VCaP (cell line): ENCODE measurements around the gene NMNAT2.

ENCODE experiments used
- H3K27ac ChIP-seq: fragments of 450-650 bp; 2 replicates; pipeline ENCODE4 v1.5.1; 2017
- TF ChIP-seq, protein P1 (sequence below): fragments of 450-650 bp; conservative IDR thresholded peaks from 2 replicates; pipeline ENCODE4 v1.5.1; 2017; ENCODE audit warnings: mild to moderate bottlenecking, moderate library complexity

NMNAT2 gene

DNA sequence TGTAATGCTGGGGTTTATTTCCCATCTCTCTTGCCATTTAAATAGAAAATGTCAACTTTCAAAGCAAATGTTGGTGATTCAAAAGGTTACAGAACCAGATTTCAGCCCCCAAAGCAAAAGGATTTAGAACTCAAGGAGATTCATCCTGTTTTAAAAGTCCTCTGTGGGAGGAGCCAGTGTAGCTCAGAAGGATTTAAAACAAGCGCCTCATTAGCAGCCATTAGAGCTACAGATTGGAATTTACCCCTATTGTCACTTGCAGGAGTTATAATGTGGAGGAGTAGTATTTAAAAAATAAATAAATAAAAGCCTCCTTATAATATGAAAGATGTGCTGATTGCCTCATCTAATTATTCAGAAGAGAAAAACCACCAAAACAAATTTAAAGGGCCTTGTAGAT is 124.3 kb downstream of the NMNAT2 start:
- H3K27ac ChIP-seq: no peak overlapping the region
- TF ChIP-seq, protein P1, sequence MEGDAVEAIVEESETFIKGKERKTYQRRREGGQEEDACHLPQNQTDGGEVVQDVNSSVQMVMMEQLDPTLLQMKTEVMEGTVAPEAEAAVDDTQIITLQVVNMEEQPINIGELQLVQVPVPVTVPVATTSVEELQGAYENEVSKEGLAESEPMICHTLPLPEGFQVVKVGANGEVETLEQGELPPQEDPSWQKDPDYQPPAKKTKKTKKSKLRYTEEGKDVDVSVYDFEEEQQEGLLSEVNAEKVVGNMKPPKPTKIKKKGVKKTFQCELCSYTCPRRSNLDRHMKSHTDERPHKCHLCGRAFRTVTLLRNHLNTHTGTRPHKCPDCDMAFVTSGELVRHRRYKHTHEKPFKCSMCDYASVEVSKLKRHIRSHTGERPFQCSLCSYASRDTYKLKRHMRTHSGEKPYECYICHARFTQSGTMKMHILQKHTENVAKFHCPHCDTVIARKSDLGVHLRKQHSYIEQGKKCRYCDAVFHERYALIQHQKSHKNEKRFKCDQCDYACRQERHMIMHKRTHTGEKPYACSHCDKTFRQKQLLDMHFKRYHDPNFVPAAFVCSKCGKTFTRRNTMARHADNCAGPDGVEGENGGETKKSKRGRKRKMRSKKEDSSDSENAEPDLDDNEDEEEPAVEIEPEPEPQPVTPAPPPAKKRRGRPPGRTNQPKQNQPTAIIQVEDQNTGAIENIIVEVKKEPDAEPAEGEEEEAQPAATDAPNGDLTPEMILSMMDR: no peak

DNA sequence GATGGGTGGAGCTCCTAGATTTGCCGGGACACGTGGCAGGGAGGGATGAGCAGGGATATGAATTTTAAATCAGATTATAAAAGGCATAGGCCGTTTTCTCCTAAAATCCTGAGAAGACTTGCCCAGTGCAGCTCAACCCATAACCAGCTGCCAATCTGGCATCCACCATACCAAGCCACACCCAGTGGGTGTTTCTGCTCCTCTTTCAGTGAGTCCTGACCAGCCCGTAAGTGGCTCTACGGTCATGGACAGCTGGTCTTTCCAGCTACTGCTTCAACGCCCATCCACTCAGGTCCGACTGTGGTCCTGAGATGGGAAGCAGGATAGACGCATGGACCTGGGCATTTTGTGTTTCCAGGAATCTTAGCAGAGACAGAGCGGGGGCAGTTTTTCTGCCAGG is 124.9 kb downstream of the NMNAT2 start:
- TF ChIP-seq, protein P1: no peak
- H3K27ac ChIP-seq: no peak overlapping the region

DNA sequence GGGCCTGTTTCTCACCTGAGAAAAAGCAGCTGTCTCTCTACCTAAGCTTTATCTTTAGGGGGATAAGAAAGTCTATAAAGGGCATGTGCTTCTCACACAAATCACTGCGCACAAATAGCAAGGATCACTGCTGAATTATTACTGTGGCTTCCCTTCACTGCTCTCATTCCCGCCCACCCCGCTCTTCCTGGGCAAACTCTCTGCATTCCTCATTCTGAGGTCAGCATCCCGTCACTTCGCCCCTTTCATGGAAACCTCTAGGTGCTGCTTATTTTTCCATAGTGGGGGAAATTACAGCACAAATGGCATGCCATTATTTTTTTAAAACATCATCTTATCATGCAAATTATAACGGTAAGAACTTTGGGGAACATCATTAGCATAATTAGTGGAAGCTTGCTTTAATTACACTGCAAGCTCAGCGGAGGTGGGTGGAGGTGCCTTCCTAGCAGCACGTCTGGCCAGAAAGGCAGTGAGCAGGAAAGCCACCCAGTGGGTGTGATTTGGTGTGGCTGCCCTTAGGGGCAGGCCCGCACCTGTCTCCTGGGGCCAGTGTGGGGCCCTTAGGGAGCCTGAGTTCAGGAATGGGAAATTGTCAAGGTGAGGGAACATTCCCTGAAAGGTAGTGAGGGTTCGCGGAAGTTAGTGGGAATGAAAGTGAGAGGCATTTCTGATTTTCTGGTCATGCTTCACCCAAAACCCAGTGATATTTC is 126.2 kb downstream of the NMNAT2 start:
- TF ChIP-seq, protein P1: no peak
- no peak overlapping the region for H3K27ac ChIP-seq

DNA sequence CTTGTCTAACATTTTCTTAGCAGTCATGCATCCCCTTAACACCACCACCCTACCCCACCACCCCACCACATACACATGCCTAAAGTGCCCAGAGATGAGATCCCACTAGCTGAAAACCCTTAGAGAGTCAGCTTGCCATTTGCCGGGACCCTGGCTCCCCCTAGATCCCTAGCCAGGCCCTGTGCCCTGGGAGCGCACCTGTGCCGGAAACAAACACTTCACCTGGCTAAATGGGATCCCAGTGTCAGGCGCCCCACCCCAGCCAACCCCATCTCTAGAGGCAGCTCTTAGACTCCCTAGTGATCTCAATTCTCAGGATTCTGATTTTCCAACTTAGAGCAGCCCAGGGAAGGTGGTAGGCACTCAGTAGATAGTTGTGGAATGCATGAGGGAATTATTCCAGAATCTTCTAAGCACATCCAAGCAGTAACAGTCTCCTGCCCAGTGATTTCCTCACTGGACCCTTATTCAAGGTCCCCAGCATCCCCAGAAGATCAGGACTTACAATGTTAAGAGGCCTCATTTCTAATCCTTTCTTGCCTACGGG is 126.9 kb downstream of the NMNAT2 start:
- TF ChIP-seq, protein P1: no peak
- H3K27ac ChIP-seq: no peak overlapping the region

DNA sequence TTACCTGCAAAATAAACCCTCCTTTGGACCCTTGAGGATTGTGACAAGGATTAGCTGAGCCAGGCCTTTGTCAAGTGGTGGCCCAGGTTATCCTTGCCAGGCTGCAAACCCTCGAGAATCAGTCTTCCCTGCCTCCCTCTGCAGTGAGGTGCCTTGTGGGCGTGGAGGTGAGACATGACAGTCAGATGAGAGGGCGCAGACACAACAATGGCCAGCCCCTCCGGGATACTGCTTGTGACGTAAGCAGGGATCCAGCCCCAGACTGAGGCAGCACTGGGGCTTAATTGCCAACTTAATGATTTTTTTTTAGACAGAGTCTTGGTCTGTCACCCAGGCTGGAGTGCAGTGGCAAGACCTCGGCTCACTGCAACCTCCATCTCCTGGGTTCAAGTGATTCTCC is 127.6 kb downstream of the NMNAT2 start:
- H3K27ac ChIP-seq: no peak overlapping the region
- TF ChIP-seq, protein P1: no peak

DNA sequence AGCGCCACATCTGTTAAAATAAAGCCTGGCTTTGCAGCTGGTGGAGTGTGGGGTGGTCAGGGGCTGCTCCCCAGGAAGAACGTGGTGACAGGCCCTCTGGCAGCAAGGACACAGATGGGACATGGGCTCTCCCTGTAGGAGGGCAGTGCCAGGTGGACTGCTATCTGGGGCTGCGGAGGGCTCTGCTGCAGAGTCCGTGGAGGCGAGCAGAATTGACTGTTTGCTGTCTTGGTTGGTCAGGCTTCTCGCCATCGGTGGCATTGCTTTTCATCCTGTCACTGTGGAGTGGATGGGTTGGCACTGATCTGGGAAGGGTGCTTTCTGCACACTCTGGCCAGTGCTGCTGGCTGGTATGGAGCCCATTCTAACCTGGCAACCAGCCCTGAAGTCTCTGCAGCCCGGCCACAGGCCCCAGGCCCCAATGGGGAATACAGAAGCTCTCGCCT is 129.1 kb downstream of the NMNAT2 start:
- no peak overlapping the region for H3K27ac ChIP-seq
- TF ChIP-seq, protein P1: no peak

DNA sequence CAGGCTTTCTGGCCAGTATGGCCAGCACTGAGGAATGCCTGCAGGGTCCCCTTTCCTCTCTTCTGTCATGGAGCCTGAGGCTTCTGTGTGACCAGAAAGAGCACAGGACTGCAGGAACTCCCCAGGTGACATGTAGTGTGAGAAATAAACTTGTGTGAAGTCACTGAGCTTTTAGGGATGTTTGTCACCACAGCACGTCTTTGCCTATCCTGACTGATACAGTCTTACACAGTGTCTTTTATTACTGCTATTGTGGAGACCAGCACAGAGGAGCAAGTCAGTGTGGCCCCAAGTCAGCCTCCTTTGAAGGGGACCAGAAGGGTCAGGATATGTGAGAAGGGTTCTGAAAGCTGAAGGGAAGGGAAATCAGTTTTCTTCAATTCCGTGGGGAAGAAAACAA is 129.6 kb downstream of the NMNAT2 start:
- TF ChIP-seq, protein P1: no peak
- H3K27ac ChIP-seq: no peak overlapping the region
